ENCODE measurements around the gene POFUT2.

DNA sequence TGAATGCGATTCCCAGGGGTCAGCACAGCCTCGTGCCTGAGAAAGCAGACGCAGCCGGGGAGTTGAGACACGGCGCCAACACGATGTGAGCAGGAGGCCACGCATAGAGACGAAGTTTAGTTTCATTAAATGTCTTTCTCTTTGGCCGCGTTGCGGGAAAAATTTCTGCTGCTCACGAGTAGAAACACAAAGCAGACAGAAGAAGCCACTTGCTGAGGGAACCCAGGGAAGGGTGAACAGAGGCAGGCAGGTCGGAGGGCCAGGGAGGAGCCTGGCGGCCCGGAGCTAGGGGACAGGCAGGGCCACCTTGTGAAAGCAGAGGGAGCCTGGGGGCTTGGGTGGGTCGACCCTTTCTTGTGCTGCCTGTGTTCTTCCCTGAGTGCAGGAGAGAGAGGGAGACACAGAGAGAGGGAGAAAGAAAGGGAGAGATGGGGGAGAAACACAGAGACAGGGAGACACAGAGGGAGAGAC lies 33.2 kb downstream of the POFUT2 start:
- no peak for TF ChIP-seq CTCF (conservative IDR thresholded peaks at IDR 0.05; ENCODE audit: low read depth, low read length)
- no peak for TF ChIP-seq EZH2 (IDR thresholded peaks at IDR 0.05; ENCODE audit: low read length, unreplicated experiment)
- TF ChIP-seq EZH2phosphoT487 (IDR thresholded peaks at IDR 0.05; ENCODE audit: borderline replicate concordance, low read length): no peak

Data from PC-3 (cell line).